Astrocyte of the cerebellum (primary cell): ENCODE data around the gene ZBP1.

ENCODE experiments used
- DNase-seq: peaks from one replicate; pipeline ENCODE4 v3.0.0-alpha.2; 2011; ENCODE audit warnings: low read depth
- H3K4me3 ChIP-seq: 2 replicates; pipeline ENCODE4 v1.5.1; 2011; ENCODE audit warnings: mild to moderate bottlenecking, low read depth, low read length, moderate library complexity
- CTCF ChIP-seq: IDR thresholded peaks from 2 replicates; pipeline ENCODE4 v1.5.1; 2012; ENCODE audit warnings: low read length, low read depth, moderate library complexity, mild to moderate bottlenecking; ENCODE audit errors: missing control alignments
- in situ Hi-C: cut with HindIII; loops from 2 replicates; pipeline ENCODE4 v1.10.0; 2017; ENCODE audit warnings: low sequenced_read_pairs

The ZBP1 gene

GRCh38 chr20:57588596-57588995, 31.6 kb downstream of the ZBP1 start:
- H3K4me3 ChIP-seq, result no peak overlapping the region
- no peak for DNase-seq
- no peak for TF ChIP-seq CTCF
- in situ Hi-C loops, result no loop called here

DNA sequence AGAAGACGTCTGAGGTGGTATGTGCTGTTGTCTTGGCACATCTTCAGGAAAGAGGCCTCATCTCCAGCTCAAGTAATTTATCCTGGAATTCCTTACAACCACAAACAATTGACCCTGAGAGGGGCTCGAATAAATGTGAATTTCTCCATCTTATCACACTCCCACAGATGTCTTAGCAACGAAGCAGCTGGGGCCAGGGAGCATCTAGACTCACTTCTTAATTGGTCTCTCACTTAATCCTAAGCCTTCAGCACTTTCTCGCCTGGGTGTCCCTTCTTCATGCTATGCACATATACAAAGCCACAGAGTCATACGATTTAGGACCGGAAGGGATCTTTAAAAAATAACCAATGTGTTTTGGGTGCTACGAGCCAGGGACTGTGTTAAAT, 32.2 kb downstream of the ZBP1 start:
- in situ Hi-C loops, result no loop called here
- TF ChIP-seq CTCF, result no peak

GRCh38 chr20:57587278-57587988, 32.8 kb downstream of the ZBP1 start:
- TF ChIP-seq CTCF, result no peak
- in situ Hi-C loops, result no loop called here
- DNase-seq, result no peak
- H3K4me3 ChIP-seq, result no peak overlapping the region

More for the DNA sequence above, 32.2 kb downstream of the ZBP1 start:
- H3K4me3 ChIP-seq, result no peak overlapping the region
- no peak for DNase-seq

- TF ChIP-seq CTCF, result no peak
- DNase-seq, result no peak
- in situ Hi-C loops, result no loop called here
These were observed 33.3 kb downstream of the ZBP1 start for GRCh38 chr20:57586943-57587277.

GRCh38 chr20:57586370-57586793, 33.8 kb downstream of the ZBP1 start:
- in situ Hi-C loops, result no loop called here
- TF ChIP-seq CTCF, result no peak
- no peak overlapping the region for H3K4me3 ChIP-seq
- no peak for DNase-seq

More at GRCh38 chr20:57586943-57587277, 33.3 kb downstream of the ZBP1 start:
- H3K4me3 ChIP-seq, result no peak overlapping the region

GRCh38 chr20:57585466-57586213, 34.6 kb downstream of the ZBP1 start:
- no peak overlapping the region for H3K4me3 ChIP-seq
- no peak for DNase-seq
- in situ Hi-C loops, result no loop called here
- no peak for TF ChIP-seq CTCF
